Measurements from ENCODE around the gene LARGE1. TPM values are rescaled to one million over a fixed set of nuclear protein-coding genes. Genes with fewer than 3 reads are reported as not detected.

LARGE1 gene
- total RNA-seq, 2 donors from 2014 or later: 1.1 to 1.5 TPM

- H3K36me3 Mint-ChIP-seq: peaks cover 0 to 9% of the 10 kb centered on the region in 2 donors
- DNase-seq (ENCODE audit: low spot score in 2 of 2): no peak
- H3K9me3 Mint-ChIP-seq: peaks cover 12 to 23% of the 10 kb centered on the region in 2 donors
- no peak for ATAC-seq
- H3K27ac Mint-ChIP-seq: no peak overlapping the region
Measured at GRCh38 chr22:33722816-33723215, 197.5 kb downstream of the LARGE1 start.

- DNase-seq (ENCODE audit: low spot score in 2 of 2) (no peak), ATAC-seq (no peak)
- H3K9me3 Mint-ChIP-seq: peaks cover 23 to 26% of the 10 kb centered on the region in 2 donors
- peaks cover 0 to 9% of the 10 kb centered on the region in 2 donors for H3K36me3 Mint-ChIP-seq
- H3K27ac Mint-ChIP-seq: no peak overlapping the region
Measured at GRCh38 chr22:33720166-33720878, 200.0 kb downstream of the LARGE1 start.

- ATAC-seq: no peak
- H3K9me3 Mint-ChIP-seq: peaks cover 22 to 26% of the 10 kb centered on the region in 2 donors
- no peak overlapping the region for H3K27ac Mint-ChIP-seq
- H3K36me3 Mint-ChIP-seq: peaks cover 0 to 7% of the 10 kb centered on the region in 2 donors
- no peak for DNase-seq (ENCODE audit: low spot score in 2 of 2)
Measured at GRCh38 chr22:33717694-33718396, 202.4 kb downstream of the LARGE1 start.

GRCh38 chr22:33715237-33715985 lies 204.9 kb downstream of the LARGE1 start:
- DNase-seq (ENCODE audit: low spot score in 2 of 2) (no peak), ATAC-seq (no peak)
- H3K27ac Mint-ChIP-seq: no peak overlapping the region
- peaks cover 0 to 16% of the 10 kb centered on the region in 2 donors for H3K36me3 Mint-ChIP-seq
- H3K9me3 Mint-ChIP-seq: peaks cover 24 to 27% of the 10 kb centered on the region in 2 donors

DNA sequence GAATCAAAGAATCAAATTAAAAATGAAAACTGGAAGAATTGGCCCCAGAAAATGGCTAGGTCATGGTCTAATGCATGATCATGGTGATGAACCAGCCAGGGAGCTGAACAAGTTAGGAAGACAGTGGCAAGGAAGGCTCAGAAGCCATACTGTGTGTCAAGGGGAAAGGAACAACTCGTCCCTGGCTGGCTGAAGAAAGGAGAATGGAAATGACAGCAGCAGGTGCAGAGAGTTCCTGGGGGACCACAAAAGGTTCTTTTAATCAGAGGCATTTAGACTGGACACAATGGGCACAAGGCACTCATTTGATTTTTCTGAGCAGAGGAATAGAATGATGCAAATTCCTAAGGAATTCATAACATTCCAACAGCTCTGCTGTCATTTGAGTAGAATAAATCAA lies 209.9 kb downstream of the LARGE1 start:
- DNase-seq (ENCODE audit: low spot score in 2 of 2): no peak
- Mint-ChIP-seq H3K36me3 (peaks cover 0 to 16% of the 10 kb centered on the region in 2 donors), H3K9me3 (peaks cover 17 to 22% of the 10 kb centered on the region in 2 donors), H3K27ac (no peak overlapping the region)
- no peak for ATAC-seq

GRCh38 chr22:33707581-33707980 lies 212.7 kb downstream of the LARGE1 start:
- H3K9me3 Mint-ChIP-seq: peaks cover 16 to 25% of the 10 kb centered on the region in 2 donors

GRCh38 chr22:33706100-33706499 lies 214.2 kb downstream of the LARGE1 start:
- Mint-ChIP-seq H3K27ac (no peak overlapping the region), H3K9me3 (peaks cover 15 to 24% of the 10 kb centered on the region in 2 donors), H3K36me3 (peaks cover 0 to 6% of the 10 kb centered on the region in 2 donors)
- ATAC-seq (no peak), DNase-seq (ENCODE audit: low spot score in 2 of 2) (no peak)

More at GRCh38 chr22:33707581-33707980, 212.7 kb downstream of the LARGE1 start:
- Mint-ChIP-seq H3K27ac (no peak overlapping the region), H3K36me3 (peaks cover 0 to 9% of the 10 kb centered on the region in 2 donors)
- DNase-seq (ENCODE audit: low spot score in 2 of 2) (no peak), ATAC-seq (no peak)

DNA sequence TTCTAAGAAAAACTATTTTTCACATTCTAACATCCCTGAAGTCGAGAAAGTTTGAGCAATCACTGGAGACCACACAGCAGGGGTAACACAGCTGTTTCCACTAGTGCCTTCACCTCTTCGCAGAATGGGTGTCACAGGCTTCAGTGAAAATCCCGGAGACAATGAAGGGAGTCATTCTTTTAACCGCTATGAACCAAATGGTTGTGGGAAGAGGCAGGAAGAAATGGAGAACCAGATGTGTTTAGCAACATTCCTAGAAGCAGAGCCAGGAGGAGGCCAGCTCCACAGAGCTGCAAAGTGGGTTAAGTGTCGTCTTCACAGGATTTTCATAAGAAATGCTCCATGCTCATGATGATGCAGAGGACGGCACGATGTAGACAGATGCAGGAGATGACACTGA lies 221.1 kb downstream of the LARGE1 start:
- no peak overlapping the region for H3K27ac Mint-ChIP-seq
- DNase-seq (ENCODE audit: low spot score in 2 of 2): no peak
- ATAC-seq: no peak
- H3K9me3 Mint-ChIP-seq: peaks cover 16 to 20% of the 10 kb centered on the region in 2 donors
- peaks cover 0 to 10% of the 10 kb centered on the region in 2 donors for H3K36me3 Mint-ChIP-seq

DNA sequence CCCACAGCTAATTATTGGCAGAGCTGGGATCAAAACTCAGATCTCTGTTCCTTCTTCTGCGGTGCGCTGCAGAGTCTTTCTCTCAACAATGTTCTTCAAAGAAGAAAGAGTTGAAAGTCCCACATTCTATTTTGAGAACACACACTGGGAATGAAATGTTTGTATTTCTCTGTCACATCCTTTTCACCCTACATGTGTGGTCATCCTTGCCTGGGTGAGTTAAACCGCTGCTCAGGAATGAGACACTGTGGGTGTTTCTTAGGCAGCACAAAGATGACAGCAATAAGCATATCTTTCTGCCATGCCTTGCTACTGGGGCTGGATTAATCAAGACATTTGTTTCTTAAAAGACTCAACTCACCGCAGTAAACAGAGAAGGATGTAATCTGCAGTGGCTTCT lies 222.6 kb downstream of the LARGE1 start:
- Mint-ChIP-seq H3K27ac (no peak overlapping the region), H3K36me3 (peaks cover 0 to 15% of the 10 kb centered on the region in 2 donors)

DNA sequence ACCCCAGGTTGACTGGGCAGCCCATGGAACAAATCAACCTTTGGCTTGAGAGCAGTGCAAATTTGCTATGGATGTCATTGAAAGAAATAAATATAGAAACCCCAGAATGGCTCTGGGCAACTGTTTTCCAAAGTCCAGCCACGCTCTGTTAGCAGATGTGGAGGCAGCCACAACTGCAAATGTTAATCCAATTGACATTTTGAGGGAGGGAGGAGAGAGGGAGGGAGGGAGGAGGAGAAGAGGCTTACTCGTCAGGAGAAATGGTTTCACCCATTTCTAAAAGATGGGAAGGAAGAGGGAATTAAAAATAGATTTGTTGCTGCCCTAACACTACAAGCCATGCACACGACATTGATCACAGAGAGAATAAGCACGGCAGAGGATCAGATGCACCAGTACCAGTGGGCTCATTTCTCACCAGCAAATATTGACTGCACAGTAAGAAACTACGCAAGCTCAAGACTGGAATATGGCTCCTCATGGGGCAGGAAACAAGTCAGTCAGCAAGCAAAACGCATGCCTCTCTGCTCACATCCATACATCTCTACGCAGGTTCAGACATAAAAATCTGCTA lies 229.1 kb downstream of the LARGE1 start:
- ATAC-seq (no peak), DNase-seq (ENCODE audit: low spot score in 2 of 2) (no peak)
- Mint-ChIP-seq H3K9me3 (peaks cover 6 to 13% of the 10 kb centered on the region in 2 donors), H3K27ac (no peak overlapping the region), H3K36me3 (peaks cover 0 to 5% of the 10 kb centered on the region in 2 donors)

More for the DNA sequence above, 222.6 kb downstream of the LARGE1 start:
- no peak for DNase-seq (ENCODE audit: low spot score in 2 of 2)
- no peak for ATAC-seq
- peaks cover 17% of the 10 kb centered on the region in 2 donors for H3K9me3 Mint-ChIP-seq

- H3K27ac Mint-ChIP-seq: no peak overlapping the region
- DNase-seq (ENCODE audit: low spot score in 2 of 2) (no peak), ATAC-seq (no peak)
- H3K9me3 Mint-ChIP-seq: peaks cover 10 to 18% of the 10 kb centered on the region in 2 donors
- H3K36me3 Mint-ChIP-seq: peaks cover 0 to 9% of the 10 kb centered on the region in 2 donors
Measured at GRCh38 chr22:33688903-33689302, 231.4 kb downstream of the LARGE1 start.

DNA sequence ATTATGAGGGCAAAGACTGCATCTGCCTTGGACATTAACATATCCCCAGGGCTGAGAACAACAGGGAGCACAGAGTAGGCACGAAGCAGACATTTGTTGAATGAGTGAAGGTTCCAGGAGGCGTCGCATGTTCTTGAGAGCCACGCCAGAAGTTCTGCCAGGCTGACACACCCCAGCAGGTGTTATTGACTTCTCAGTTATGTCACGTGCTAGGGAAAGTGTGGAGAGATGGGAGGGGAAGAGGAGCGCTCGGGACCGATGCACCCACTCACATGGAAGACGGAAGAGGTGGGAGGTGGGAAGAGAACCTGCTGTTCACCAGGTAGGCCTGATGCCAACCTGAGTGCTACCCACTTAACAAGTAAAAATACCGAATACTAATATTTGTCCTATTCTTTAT lies 232.8 kb downstream of the LARGE1 start:
- peaks cover 5 to 18% of the 10 kb centered on the region in 2 donors for H3K9me3 Mint-ChIP-seq
- DNase-seq (ENCODE audit: low spot score in 2 of 2): no peak
- H3K27ac Mint-ChIP-seq: no peak overlapping the region
- H3K36me3 Mint-ChIP-seq: peaks cover 0 to 4% of the 10 kb centered on the region in 2 donors
- no peak for ATAC-seq

- DNase-seq (ENCODE audit: low spot score in 2 of 2) (no peak), ATAC-seq (no peak)
- H3K27ac Mint-ChIP-seq: no peak overlapping the region
- peaks cover 7 to 17% of the 10 kb centered on the region in 2 donors for H3K9me3 Mint-ChIP-seq
- peaks cover 0 to 4% of the 10 kb centered on the region in 2 donors for H3K36me3 Mint-ChIP-seq
Measured at GRCh38 chr22:33684087-33684486, 236.2 kb downstream of the LARGE1 start.

DNA sequence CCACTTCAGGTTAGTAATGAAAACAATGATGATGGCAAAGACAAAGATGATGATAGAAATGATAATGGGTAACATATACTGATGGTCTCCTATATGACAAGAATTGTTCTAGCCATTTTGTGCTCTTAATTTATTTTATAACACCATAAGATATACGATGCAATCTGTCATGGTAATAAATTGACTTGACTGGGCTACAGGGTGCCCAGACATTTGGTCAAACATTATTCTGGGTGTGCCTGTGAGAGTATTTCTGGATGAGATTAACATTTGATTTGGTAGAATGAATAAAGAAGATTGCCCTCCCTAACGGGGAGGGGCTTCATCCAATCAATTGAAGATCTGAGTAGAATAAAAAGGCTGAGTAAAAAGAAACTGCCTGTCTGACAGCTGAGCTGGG lies 237.3 kb downstream of the LARGE1 start:
- H3K36me3 Mint-ChIP-seq: peaks cover 0 to 4% of the 10 kb centered on the region in 2 donors
- H3K9me3 Mint-ChIP-seq: peaks cover 7 to 16% of the 10 kb centered on the region in 2 donors
- no peak for DNase-seq (ENCODE audit: low spot score in 2 of 2)
- H3K27ac Mint-ChIP-seq: no peak overlapping the region
- ATAC-seq: no peak

DNA sequence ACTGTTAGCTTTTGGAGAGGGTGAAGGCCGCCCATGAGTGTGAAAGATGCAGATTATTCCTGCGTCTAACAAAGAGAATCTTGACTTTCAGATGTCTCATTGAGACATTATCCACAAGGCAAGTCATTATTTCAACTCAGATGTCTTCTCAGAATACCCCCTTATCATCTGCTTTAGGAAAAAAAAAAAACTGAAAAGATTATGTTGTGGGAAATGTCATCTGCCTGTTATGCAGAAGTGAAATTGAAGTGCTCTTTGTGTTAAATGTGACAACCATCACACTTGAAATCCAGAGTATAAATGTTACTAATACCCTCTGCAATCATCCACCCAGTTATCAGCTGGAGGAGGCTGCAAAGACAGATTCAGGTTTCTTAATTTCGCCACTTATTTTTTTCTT lies 239.6 kb downstream of the LARGE1 start:
- DNase-seq (ENCODE audit: low spot score in 2 of 2) (no peak), ATAC-seq (no peak)
- Mint-ChIP-seq H3K27ac (no peak overlapping the region), H3K9me3 (peaks cover 7 to 19% of the 10 kb centered on the region in 2 donors), H3K36me3 (peaks cover 0 to 4% of the 10 kb centered on the region in 2 donors)

GRCh38 chr22:33678523-33678922 lies 241.8 kb downstream of the LARGE1 start:
- Mint-ChIP-seq H3K36me3 (peaks cover 7 to 8% of the 10 kb centered on the region in 2 donors), H3K9me3 (peaks cover 11 to 20% of the 10 kb centered on the region in 2 donors)
- no peak for ATAC-seq

More at GRCh38 chr22:33678523-33678922, 241.8 kb downstream of the LARGE1 start:
- H3K27ac Mint-ChIP-seq: no peak overlapping the region
- no peak for DNase-seq (ENCODE audit: low spot score in 2 of 2)
